Suprapubic skin (tissue), 4 donors: Measurements from ENCODE around the gene CPNE5.
"Not testable (repeated sequence)": the region's sequence is repeated elsewhere in the genome, so short reads cannot be mapped to it uniquely, and the experiment has no call there.

Experiments used
- CTCF ChIP-seq, 2 donors: fragments of 200-600 bp in 1 of 2; fragments of 450-650 bp in 1 of 2; sonication (generic) in 1 of 2; IDR thresholded peaks; one replicate each; pipeline ENCODE4 v1.5.1; 2016 to 2019; ENCODE audit warnings: antibody characterized with exemption in 2 of 2, mild to moderate bottlenecking in 1 of 2, moderate library complexity in 1 of 2
- EP300 ChIP-seq: sonication (generic); formaldehyde crosslinking; IDR thresholded peaks from one replicate; pipeline ENCODE4 v1.6.1; 2017; ENCODE audit warnings: antibody characterized with exemption
- POLR2A ChIP-seq, 2 donors: fragments of 450-650 bp; IDR thresholded peaks; one replicate each; pipeline ENCODE4 v1.6.1; 2017; ENCODE audit warnings: antibody characterized with exemption in 2 of 2, mild to moderate bottlenecking in 2 of 2, moderate library complexity in 2 of 2
- POLR2AphosphoS5 ChIP-seq, 3 donors: sonication (generic); formaldehyde crosslinking; IDR thresholded peaks; one replicate each; pipeline ENCODE4 v1.6.1; 2017; ENCODE audit warnings: antibody characterized with exemption in 3 of 3

GRCh38 chr6:36813047-36813446 is 26.2 kb downstream of the CPNE5 start:
- not testable (repeated sequence) for TF ChIP-seq CTCF (IDR thresholded peaks at IDR 0.05); POLR2A (IDR thresholded peaks at IDR 0.05); EP300; POLR2AphosphoS5 (IDR thresholded peaks at IDR 0.05)
